ACHN (cell line): Measurements from ENCODE around the gene AMHR2.

Experiments used
- DNase-seq: peaks from one replicate; pipeline ENCODE4 v3.0.0-alpha.2; 2015
- in situ Hi-C: cut with HindIII; loops from 2 replicates; pipeline ENCODE4 v1.10.0; 2017; ENCODE audit warnings: low sequenced_read_pairs, low pct_ligation_motif_present, low pct_unique_long_range_greater_than_20kb

AMHR2 gene

DNA sequence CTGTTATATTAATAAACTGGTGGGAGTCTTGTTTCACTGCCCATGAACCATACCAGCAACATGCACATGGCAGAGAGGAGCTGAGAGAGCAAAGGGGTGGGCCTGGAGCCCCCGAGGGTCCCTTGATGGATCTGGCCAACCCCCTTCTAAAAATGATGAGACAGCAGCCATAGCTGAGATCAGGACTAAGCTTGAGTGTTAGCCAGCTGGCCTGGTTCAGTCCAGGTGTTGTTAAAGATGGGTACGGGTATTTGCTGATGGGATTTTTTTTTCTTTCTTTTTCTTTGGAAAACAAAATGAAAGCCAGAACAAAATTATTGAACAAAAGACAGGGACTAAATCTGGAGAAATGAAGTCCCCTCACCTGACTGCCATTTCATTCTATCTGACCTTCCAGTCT, 44.2 kb downstream of the AMHR2 start:
- in situ Hi-C loops: no loop called here
- no peak for DNase-seq

DNA sequence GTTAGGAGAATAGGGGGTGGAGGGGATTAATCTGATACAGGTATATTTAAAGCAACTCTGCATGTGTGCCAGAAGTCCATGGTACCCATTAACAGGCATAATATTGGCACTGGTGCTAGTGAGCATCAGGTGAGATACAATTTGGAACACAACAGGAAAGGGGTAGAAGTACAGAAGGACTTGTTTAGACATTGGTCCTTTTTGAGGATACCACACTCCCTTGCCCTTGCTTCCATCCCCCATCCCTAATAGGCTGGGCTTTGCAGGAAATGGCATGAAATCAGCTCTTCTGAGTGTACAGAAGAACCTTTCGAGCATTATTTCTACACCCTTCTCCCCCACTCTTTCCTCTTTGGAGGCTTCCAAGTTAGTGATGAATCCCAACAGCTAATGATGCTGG, 44.6 kb downstream of the AMHR2 start:
- in situ Hi-C loops: no loop called here
- DNase-seq: no peak

DNA sequence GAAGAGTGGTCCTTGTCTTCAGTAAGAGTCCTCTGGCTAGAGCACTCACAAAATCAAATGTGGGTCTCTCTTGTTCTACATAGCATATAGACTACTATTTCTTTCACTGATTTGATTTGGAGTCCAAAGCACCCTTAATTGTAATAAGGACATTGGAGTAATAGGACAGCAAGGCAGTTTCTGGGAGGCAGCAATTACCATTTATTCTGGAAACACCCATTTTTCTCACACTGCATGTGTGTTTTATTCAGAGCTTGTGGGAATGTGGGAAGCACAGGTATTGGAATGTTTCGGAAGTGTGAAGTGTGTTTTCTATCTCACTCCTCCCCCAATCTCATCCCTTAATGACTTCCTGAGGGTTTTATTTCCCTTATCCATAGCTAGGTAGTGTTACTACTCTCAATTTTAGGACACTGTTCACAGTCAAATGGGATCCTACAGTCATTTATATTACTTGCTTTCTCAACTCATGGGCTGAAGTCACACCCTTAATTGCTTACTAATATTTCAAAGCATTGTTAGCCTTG, 48.5 kb downstream of the AMHR2 start:
- DNase-seq: no peak
- in situ Hi-C loops: no loop called here

DNA sequence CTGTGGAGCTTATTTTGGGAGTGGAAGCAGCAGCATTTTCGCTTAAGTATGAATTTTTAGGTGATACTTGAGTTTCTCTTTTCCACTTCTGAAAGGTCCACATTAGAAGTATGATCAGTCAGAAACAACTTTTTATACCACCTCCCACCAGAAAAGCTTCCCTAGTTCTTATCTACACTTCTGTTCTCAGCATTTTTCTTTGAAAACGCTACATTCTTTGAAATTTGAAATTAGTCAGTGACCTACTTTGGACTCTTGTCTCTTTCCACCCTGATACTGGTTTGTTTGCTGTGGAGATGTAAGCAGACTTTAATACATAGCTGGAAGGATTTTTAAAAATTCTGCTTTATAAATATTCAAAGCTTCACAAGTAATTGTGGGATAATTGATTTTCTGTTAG, 50.4 kb downstream of the AMHR2 start:
- in situ Hi-C loops: no loop called here

DNA sequence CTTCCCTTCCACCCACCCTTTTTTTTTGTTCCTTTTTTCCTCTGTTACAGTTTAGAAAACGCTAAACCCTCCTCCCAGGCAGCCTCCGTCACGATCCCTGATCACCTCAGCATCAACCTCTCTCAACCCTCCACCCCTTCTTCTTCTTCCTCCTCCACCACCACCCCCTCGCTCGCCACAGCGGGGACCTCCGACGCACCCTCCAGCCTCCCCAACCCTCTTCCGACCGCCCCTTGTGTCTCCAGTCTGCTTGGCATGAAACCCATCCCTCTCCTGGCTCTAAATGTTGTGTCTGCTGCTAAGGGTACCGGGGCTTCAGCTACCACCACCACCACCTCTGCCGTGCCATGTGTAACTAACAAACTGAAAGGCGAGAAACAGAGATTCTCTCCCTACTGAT, 51.2 kb downstream of the AMHR2 start:
- DNase-seq: no peak
- in situ Hi-C loops: no loop called here

More for the DNA sequence above, 50.4 kb downstream of the AMHR2 start:
- DNase-seq: no peak

DNA sequence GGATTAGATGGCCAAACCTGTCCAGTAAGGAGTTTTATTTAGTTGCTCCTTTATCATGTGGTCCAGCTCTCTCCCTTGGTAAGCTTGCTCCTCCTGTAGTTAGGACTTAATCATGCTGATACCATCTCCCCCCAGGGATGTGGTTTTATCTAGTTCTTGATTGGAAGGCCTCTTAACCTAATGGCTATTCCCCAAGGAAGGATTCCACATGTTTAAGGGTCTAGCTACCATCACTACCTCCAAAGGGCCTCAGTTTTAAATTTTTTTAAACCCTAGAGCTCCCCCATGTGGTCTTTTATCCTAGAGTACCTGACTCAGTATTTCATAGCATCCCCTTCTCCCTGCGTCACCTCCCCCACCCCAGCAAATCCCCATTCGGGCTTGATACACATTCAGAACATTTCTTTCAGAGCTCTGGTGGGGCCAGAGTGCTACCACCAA, 53.1 kb downstream of the AMHR2 start:
- peak; percentile 66 for DNase-seq
- in situ Hi-C loops: no loop called here

DNA sequence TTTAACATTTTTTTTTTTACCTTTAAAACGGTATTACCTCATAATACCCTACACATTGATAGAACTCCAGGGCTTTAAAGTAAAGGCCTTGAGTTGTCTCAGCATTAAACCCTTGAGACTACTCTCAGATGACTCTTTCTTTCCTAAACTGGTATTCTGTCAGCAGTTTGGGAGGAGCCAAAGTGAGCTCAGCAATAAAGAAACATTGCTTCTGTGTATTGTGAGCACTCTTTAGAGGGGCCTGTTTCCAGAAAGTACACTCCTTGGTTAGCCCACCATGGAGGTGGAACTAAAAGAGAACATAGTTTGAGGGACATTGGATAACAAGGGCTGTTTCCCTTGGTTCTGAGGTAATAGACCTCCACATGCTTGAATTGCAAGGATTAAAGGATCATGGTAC, 55.2 kb downstream of the AMHR2 start:
- DNase-seq: no peak
- in situ Hi-C loops: no loop called here

DNA sequence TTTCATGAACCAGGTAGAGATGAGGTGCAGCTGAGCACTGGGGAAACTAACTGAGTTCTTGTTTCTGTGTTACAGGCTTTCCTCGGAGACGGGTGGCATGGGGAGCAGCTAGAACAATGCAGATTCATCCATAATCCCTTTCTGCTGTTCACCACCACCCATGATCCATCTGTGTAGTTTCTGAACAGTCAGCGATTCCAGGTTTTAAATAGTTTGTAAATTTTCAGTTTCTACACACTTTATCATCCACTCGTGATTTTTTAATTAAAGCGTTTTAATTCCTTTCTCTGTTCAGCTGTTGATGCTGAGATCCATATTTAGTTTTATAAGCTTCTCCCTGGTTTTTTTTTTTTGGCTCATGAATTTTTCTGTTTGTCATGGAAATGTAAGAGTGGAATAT, 55.7 kb downstream of the AMHR2 start:
- in situ Hi-C loops: no loop called here
- DNase-seq: no peak

DNA sequence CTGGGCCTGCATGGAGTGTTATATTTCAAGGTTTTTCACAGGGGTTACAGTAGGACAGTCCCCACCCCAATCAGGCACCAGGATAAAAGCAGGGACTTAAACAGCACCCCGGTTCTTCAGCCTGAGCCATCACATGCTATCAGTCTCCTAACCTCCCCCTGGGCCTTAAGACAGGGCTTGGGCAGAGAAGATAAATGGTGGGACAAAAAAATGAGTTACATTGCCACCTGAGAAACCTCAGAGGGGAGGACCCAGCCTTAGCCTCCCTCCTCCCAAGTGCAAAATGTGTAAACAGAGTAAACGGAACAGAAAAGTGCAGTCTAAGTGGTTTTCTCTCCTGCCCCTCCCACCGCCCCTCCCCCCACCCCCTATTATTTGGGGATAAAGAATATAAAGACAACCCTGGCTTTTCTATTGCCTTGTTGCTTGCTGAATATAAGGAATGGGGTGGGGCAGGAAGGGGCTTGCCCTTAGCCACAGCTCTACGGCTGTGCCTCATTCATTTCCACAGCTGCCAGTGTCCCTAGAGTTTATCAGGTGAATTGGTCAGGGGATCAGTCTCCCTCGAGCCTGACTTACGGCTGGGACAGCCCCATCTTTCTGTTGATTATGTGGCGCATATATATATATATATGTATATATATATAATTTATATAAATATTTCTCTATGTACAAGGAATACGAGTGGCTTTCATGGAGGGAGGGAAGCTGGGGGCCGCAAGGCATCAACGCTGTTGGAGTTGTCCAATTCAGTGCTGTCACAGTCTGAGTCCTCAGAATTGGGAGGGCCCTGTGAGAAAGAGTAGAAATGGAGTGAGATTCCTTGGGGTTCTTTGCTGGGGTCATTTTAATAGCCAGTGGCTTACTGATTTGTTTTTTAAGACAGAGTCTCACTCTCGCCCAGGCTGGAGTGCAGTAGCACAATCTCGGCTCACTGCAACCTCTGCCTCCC, 57.1 kb downstream of the AMHR2 start:
- no peak for DNase-seq

More for the DNA sequence above, 57.1 kb downstream of the AMHR2 start:
- in situ Hi-C loops: no loop called here
